SK-N-SH (cell line): ENCODE data around the gene MANBA. TPM values are rescaled to one million over a fixed set of nuclear protein-coding genes. Genes with fewer than 3 reads are reported as not detected.

ENCODE experiments used
- CTCF ChIA-PET: fragments of 300-600, 350-600 bp; formaldehyde crosslinking; extraction: SDS; loops from one replicate; lab custom pipeline; 2021; lab: Yijun Ruan, JAX
- POLR2A ChIA-PET: fragments of 350-600 bp; sonication (Branson Sonifier 250); formaldehyde crosslinking; extraction: SDS; loops from one replicate; lab custom pipeline; 2020; ENCODE audit warnings: antibody characterized with exemption, inconsistent platforms; lab: Yijun Ruan, JAX
- DNase-seq: peaks from one replicate; pipeline ENCODE4 v3.0.0; 2012
- H2AFZ ChIP-seq: fragments of 200-600 bp; sonication (generic); 2 replicates; pipeline ENCODE4 v1.8.1; 2016; ENCODE audit warnings: antibody characterized with exemption, mild to moderate bottlenecking, low read depth
- H3F3A ChIP-seq: fragments of 200-600 bp; sonication (generic); replicated peaks from 2 replicates; pipeline ENCODE3; 2016; ENCODE audit warnings: antibody characterized with exemption, mild to moderate bottlenecking; ENCODE audit not compliant: insufficient read depth
- H3K27ac ChIP-seq, 2 experiments: fragments of 200-500 bp in 1 of 2; fragments of 200-600 bp in 1 of 2; sonication (Bioruptor generic) in 1 of 2; sonication (generic), shearing (Covaris generic) in 1 of 2; 2 replicates each; pipeline versions ENCODE4 v1.5.1 to v1.6.1; 2014 to 2016; ENCODE audit warnings: low read depth in 2 of 2, inconsistent platforms in 1 of 2, low read length in 1 of 2, mild to moderate bottlenecking in 1 of 2, mixed read lengths in 1 of 2
- H3K27me3 ChIP-seq: fragments of 200-600 bp; sonication (generic), shearing (Covaris generic); 2 replicates; pipeline ENCODE4 v1.6.1; 2016; ENCODE audit warnings: mixed run types; ENCODE audit not compliant: insufficient read depth
- H3K36me3 ChIP-seq, 2 experiments: fragments of 200-500 bp in 1 of 2; fragments of 200-600 bp in 1 of 2; sonication (Bioruptor generic) in 1 of 2; sonication (generic) in 1 of 2; replicated peaks in 1 of 2; 2 replicates each; pipeline versions ENCODE3 to v1.5.1; 2014 to 2016; ENCODE audit warnings: low read length in 1 of 2, mild to moderate bottlenecking in 1 of 2; ENCODE audit not compliant: insufficient read depth in 2 of 2, control insufficient read depth in 1 of 2
- H3K4me1 ChIP-seq, 2 experiments: fragments of 200-500 bp in 1 of 2; fragments of 200-600 bp in 1 of 2; sonication (Bioruptor generic) in 1 of 2; sonication (generic), shearing (Covaris generic) in 1 of 2; 2 replicates each; pipeline versions ENCODE4 v1.5.1 to v1.6.1; 2014 to 2016; ENCODE audit warnings: low read depth in 1 of 2, low read length in 1 of 2, mixed run types in 1 of 2; ENCODE audit not compliant: insufficient read depth in 2 of 2, control insufficient read depth in 1 of 2
- H3K4me2 ChIP-seq: fragments of 200-600 bp; sonication (generic), shearing (Covaris generic); 2 replicates; pipeline ENCODE4 v1.6.1; 2017; ENCODE audit warnings: mixed run types
- H3K4me3 ChIP-seq, 2 experiments: fragments of 200-500 bp in 1 of 2; fragments of 200-600 bp in 1 of 2; sonication (Bioruptor generic) in 1 of 2; sonication (generic), shearing (Covaris generic) in 1 of 2; 2 replicates each; pipeline versions ENCODE4 v1.5.1 to v1.8.1; 2014 to 2016; ENCODE audit warnings: low read depth in 2 of 2, inconsistent platforms in 1 of 2, low read length in 1 of 2, mild to moderate bottlenecking in 1 of 2, mixed read lengths in 1 of 2, moderate library complexity in 1 of 2
- H3K79me2 ChIP-seq: fragments of 200-600 bp; sonication (generic); 2 replicates; pipeline ENCODE4 v1.8.1; 2017; ENCODE audit warnings: mild to moderate bottlenecking; ENCODE audit not compliant: insufficient read depth
- H3K9ac ChIP-seq: fragments of 200-600 bp; sonication (generic); 2 replicates; pipeline ENCODE4 v1.6.1; 2017; ENCODE audit warnings: mixed run types
- H3K9me2 ChIP-seq: fragments of 200-600 bp; sonication (generic); 2 replicates; pipeline ENCODE4 v1.6.1; 2017; ENCODE audit warnings: mixed run types
- H3K9me3 ChIP-seq: fragments of 200-600 bp; sonication (generic); 2 replicates; pipeline ENCODE4 v1.6.1; 2017; ENCODE audit warnings: mixed run types, mild to moderate bottlenecking, moderate library complexity
- H4K20me1 ChIP-seq: fragments of 200-600 bp; sonication (generic); 2 replicates; pipeline ENCODE4 v1.6.1; 2017; ENCODE audit warnings: mild to moderate bottlenecking, mixed run types; ENCODE audit not compliant: insufficient read depth
- CHD2 ChIP-seq: fragments of 150-350 bp; IDR thresholded peaks from 2 replicates; pipeline ENCODE4 v1.6.1; 2018; ENCODE audit warnings: low read length; ENCODE audit not compliant: partially characterized antibody
- ELF1 ChIP-seq: IDR thresholded peaks from 2 replicates; pipeline ENCODE4 v1.4.0; 2012
- FOSL2 ChIP-seq: IDR thresholded peaks from 2 replicates; pipeline ENCODE4 v1.4.0; 2012; ENCODE audit warnings: low read depth, mild to moderate bottlenecking, moderate library complexity, borderline replicate concordance
- FOXJ3 ChIP-seq: sonication (generic); formaldehyde crosslinking; IDR thresholded peaks from 2 replicates; pipeline ENCODE4 v1.5.1; 2020; ENCODE audit warnings: mild to moderate bottlenecking, missing genetic modification reagents
- GABPA ChIP-seq: IDR thresholded peaks from 2 replicates; pipeline ENCODE4 v1.4.0; 2012; ENCODE audit warnings: low read depth, mild to moderate bottlenecking
- MAX ChIP-seq: IDR thresholded peaks from 2 replicates; pipeline ENCODE4 v1.4.0; 2012; ENCODE audit warnings: low read depth
- MXI1 ChIP-seq: IDR thresholded peaks from 2 replicates; pipeline ENCODE4 v1.6.1; 2012; ENCODE audit warnings: mild to moderate bottlenecking, low read depth, low read length, improper control_type of control experiment
- NRF1 ChIP-seq: IDR thresholded peaks from 2 replicates; pipeline ENCODE4 v1.6.1; 2012; ENCODE audit warnings: low read depth, mild to moderate bottlenecking, low read length
- PBX3 ChIP-seq: IDR thresholded peaks from 2 replicates; pipeline ENCODE4; 2012
- REST ChIP-seq: IDR thresholded peaks from 2 replicates; pipeline ENCODE4 v1.6.1; 2012; ENCODE audit warnings: mild to moderate bottlenecking, low read depth, low read length, moderate library complexity
- TCF12 ChIP-seq: IDR thresholded peaks from 2 replicates; pipeline ENCODE4 v1.4.0; 2012
- TEAD4 ChIP-seq: IDR thresholded peaks from 2 replicates; pipeline ENCODE4 v1.4.0; 2012; ENCODE audit warnings: mild to moderate bottlenecking, borderline replicate concordance; ENCODE audit not compliant: insufficient read depth
- YY1 ChIP-seq: IDR thresholded peaks from 2 replicates; pipeline ENCODE4 v1.4.0; 2012; ENCODE audit warnings: low read depth, mild to moderate bottlenecking
- ZBTB33 ChIP-seq: IDR thresholded peaks from 2 replicates; pipeline ENCODE4 v1.4.0; 2012; ENCODE audit warnings: low read depth, borderline replicate concordance
- WGBS: methylation state at CpG from one replicate; pipeline ENCODE4 v1.1.6; 2017; ENCODE audit warnings: low lambda C conversion rate; 5-methylcytosine and 5-hydroxymethylcytosine counted together
- polyA plus RNA-seq, 3 experiments: library from polyadenylated mRNA; depleted of rRNA; stranded (reverse); fragments of >200 nt; gene quantifications; 2 replicates each; pipeline ENCODE4 v1.2.3, GENCODE V29; 2012

MANBA gene
- polyA plus RNA-seq, 1 of the 3 experiments (the other 2 are of a cell fraction) = 13.4 TPM

GRCh38 chr4:102612210-102612609 lies 148.6 kb downstream of the MANBA start:
- Histone ChIP-seq H3K79me2 (no peaks in the 10 kb centered on the region), H3F3A (no peaks in the 10 kb centered on the region), H3K27ac (no peak overlapping the region), H3K9me3 (no peaks in the 10 kb centered on the region), H3K9me2 (no peaks in the 10 kb centered on the region), H3K27me3 (no peaks in the 10 kb centered on the region), H3K4me2 (no peak overlapping the region), H3K4me3 (no peak overlapping the region), H3K36me3 (peaks cover 24 to 84% of the 10 kb centered on the region in 2 experiments), H4K20me1 (no peaks in the 10 kb centered on the region), H3K4me1 (peaks cover 0 to 8% of the 10 kb centered on the region in 2 experiments; a peak in 2 of 4 replicates), H2AFZ (no peak overlapping the region), H3K9ac (no peak overlapping the region)
- 95% methylated on average over 2 of the region's 2 CpGs for WGBS
- POLR2A ChIA-PET = no interaction called here
- no peak for TF ChIP-seq GABPA
- no peak for TF ChIP-seq CHD2
- TF ChIP-seq TEAD4 = no peak
- DNase-seq = no peak
- CTCF ChIA-PET = interaction anchor here (0.9 kb wide), 1 partner anchor 486 kb away, joined by 3 read pairs; no protein-coding TSS in a partner anchor

- Histone ChIP-seq H3K4me3 (no peak overlapping the region), H3K27ac (no peak overlapping the region), H3K9me3 (no peaks in the 10 kb centered on the region), H2AFZ (no peak overlapping the region), H3K27me3 (no peaks in the 10 kb centered on the region), H4K20me1 (no peaks in the 10 kb centered on the region), H3K9me2 (no peaks in the 10 kb centered on the region), H3F3A (no peaks in the 10 kb centered on the region), H3K9ac (no peak overlapping the region), H3K79me2 (no peaks in the 10 kb centered on the region), H3K4me1 (no peaks in the 10 kb centered on the region), H3K4me2 (no peak overlapping the region), H3K36me3 (peaks cover 36 to 86% of the 10 kb centered on the region in 2 experiments)
- no peak for DNase-seq
- WGBS = 92% methylated on average over 3 of the region's 3 CpGs
- ChIA-PET CTCF (interaction anchor here (1.0 to 2.0 kb wide), 3 partner anchors 10 to 492 kb away, joined by 3 to 8 read pairs (median 3); no protein-coding TSS in a partner anchor), POLR2A (interaction anchor here (0.6 kb wide), 1 partner anchor 229 kb away, joined by 3 read pairs; no protein-coding TSS in a partner anchor)
- no peak for TF ChIP-seq NRF1
- no peak for TF ChIP-seq MAX
- TF ChIP-seq TCF12 = no peak
- TF ChIP-seq FOXJ3 (CRISPR knock-in tag) = no peak
- TF ChIP-seq FOSL2 = no peak
- no peak for TF ChIP-seq ELF1
- TF ChIP-seq ZBTB33 = no peak
- no peak for TF ChIP-seq REST
- no peak for TF ChIP-seq MXI1
- no peak for TF ChIP-seq TEAD4
- no peak for TF ChIP-seq CHD2
- no peak for TF ChIP-seq PBX3
- no peak for TF ChIP-seq YY1
These were observed 150.3 kb downstream of the MANBA start for GRCh38 chr4:102610476-102610875.
